CD14-positive monocyte (primary cell): ENCODE measurements around the gene CYTH1. TPM values are rescaled to one million over a fixed set of nuclear protein-coding genes. Genes with fewer than 3 reads are reported as not detected.
"Not testable (repeated sequence)": the region's sequence is repeated elsewhere in the genome, so short reads cannot be mapped to it uniquely, and the experiment has no call there.

Source experiments
- DNase-seq, 3 donors: peaks; one replicate each; pipeline ENCODE4 v3.0.0-alpha.2; 2011 to 2022
- H2AFZ ChIP-seq: 2 replicates; pipeline ENCODE4 v1.6.0; 2012; ENCODE audit warnings: mild to moderate bottlenecking, low read depth, low read length, inconsistent platforms; ENCODE audit not compliant: insufficient read depth, poor library complexity, severe bottlenecking
- H3K27ac ChIP-seq, 2 donors: 1 replicate in 1 of 2; 2 replicates in 1 of 2; pipeline ENCODE4 v1.5.1; 2012 to 2013; ENCODE audit warnings: low read length in 2 of 2, control low read depth in 1 of 2, inconsistent platforms in 1 of 2, low read depth in 1 of 2, mild to moderate bottlenecking in 1 of 2
- H3K27me3 ChIP-seq, 2 donors: one replicate each; pipeline versions ENCODE4 v1.6.0 to v1.6.1; 2011 to 2013; ENCODE audit warnings: low read length in 2 of 2; ENCODE audit not compliant: control insufficient read depth in 2 of 2, insufficient read depth in 2 of 2
- H3K36me3 ChIP-seq, 2 donors: replicated peaks in 1 of 2; 1 replicate in 1 of 2; 2 replicates in 1 of 2; pipeline versions ENCODE4 v1.5.1 to v1.6.1; 2012 to 2013; ENCODE audit warnings: low read length in 2 of 2, control low read depth in 1 of 2, inconsistent platforms in 1 of 2, mild to moderate bottlenecking in 1 of 2; ENCODE audit not compliant: insufficient read depth in 2 of 2, control insufficient read depth in 1 of 2
- H3K4me1 ChIP-seq, 2 donors: 1 replicate in 1 of 2; 2 replicates in 1 of 2; pipeline versions ENCODE4 v1.5.1 to v1.6.1; 2012 to 2013; ENCODE audit warnings: low read length in 2 of 2, control low read depth in 1 of 2, inconsistent platforms in 1 of 2, mild to moderate bottlenecking in 1 of 2, moderate library complexity in 1 of 2; ENCODE audit not compliant: insufficient read depth in 2 of 2, control insufficient read depth in 1 of 2
- H3K4me2 ChIP-seq: replicated peaks from 2 replicates; pipeline ENCODE3; 2012; ENCODE audit warnings: low read length, moderate library complexity, mild to moderate bottlenecking; ENCODE audit not compliant: poor library complexity, severe bottlenecking; ENCODE audit errors: extremely low read depth
- H3K4me3 ChIP-seq, 3 experiments: fragments of 200-600 bp in 1 of 3; sonication (generic) in 1 of 3; replicated peaks in 1 of 3; 1 replicate in 2 of 3; 2 replicates in 1 of 3; pipeline ENCODE4 v1.5.1; 2011 to 2013; ENCODE audit warnings: low read length in 3 of 3, mild to moderate bottlenecking in 3 of 3, control low read depth in 2 of 3, low read depth in 2 of 3, inconsistent platforms in 1 of 3, moderate library complexity in 1 of 3
- H3K79me2 ChIP-seq: 2 replicates; pipeline ENCODE4 v1.6.0; 2012; ENCODE audit warnings: mild to moderate bottlenecking, control low read depth, inconsistent platforms, low read length, moderate library complexity; ENCODE audit not compliant: insufficient read depth
- H3K9ac ChIP-seq: 2 replicates; pipeline ENCODE4 v1.6.0; 2017; ENCODE audit warnings: low read length, mild to moderate bottlenecking; ENCODE audit not compliant: insufficient read depth, poor library complexity, severe bottlenecking
- H3K9me3 ChIP-seq, 2 donors: replicated peaks in 1 of 2; 1 replicate in 1 of 2; 2 replicates in 1 of 2; pipeline versions ENCODE4 v1.5.1 to v1.6.1; 2012 to 2013; ENCODE audit warnings: low read length in 2 of 2, control low read depth in 1 of 2; ENCODE audit not compliant: control insufficient read depth in 1 of 2, insufficient read depth in 1 of 2
- H4K20me1 ChIP-seq: 2 replicates; pipeline ENCODE4 v1.6.0; 2012; ENCODE audit warnings: mild to moderate bottlenecking, low read length, control low read depth, moderate library complexity; ENCODE audit not compliant: insufficient read depth
- H3K27ac Mint-ChIP-seq, 7 donors: one replicate each; pipeline ENCODE4 v1.8.0; 2020; ENCODE audit warnings: mild to moderate bottlenecking in 7 of 7, mixed read lengths in 7 of 7, moderate library complexity in 6 of 7, inconsistent platforms in 2 of 7
- H3K27me3 Mint-ChIP-seq, 3 donors: one replicate each; pipeline ENCODE4 v1.8.0; 2021 to 2022; ENCODE audit warnings: low read depth in 3 of 3, mild to moderate bottlenecking in 3 of 3, mixed read lengths in 3 of 3, moderate library complexity in 3 of 3, inconsistent platforms in 1 of 3
- H3K36me3 Mint-ChIP-seq, 2 donors: one replicate each; pipeline ENCODE4 v1.8.0; 2020; ENCODE audit warnings: mixed read lengths in 2 of 2, inconsistent platforms in 1 of 2, mild to moderate bottlenecking in 1 of 2
- H3K4me1 Mint-ChIP-seq: one replicate; pipeline ENCODE4 v1.8.0; 2020; ENCODE audit warnings: mild to moderate bottlenecking, mixed read lengths
- H3K4me3 Mint-ChIP-seq, 2 donors: one replicate each; pipeline ENCODE4 v1.8.0; 2020; ENCODE audit warnings: mild to moderate bottlenecking in 2 of 2, mixed read lengths in 2 of 2, moderate library complexity in 1 of 2
- H3K9me3 Mint-ChIP-seq, 7 donors: one replicate each; pipeline ENCODE4 v1.8.0; 2020 to 2022; ENCODE audit warnings: mixed read lengths in 7 of 7, mild to moderate bottlenecking in 6 of 7, moderate library complexity in 6 of 7, inconsistent platforms in 2 of 7
- CTCF ChIP-seq: fragments of 200-600 bp; IDR thresholded peaks from one replicate; pipeline ENCODE4 v1.8.0; 2022; ENCODE audit warnings: antibody characterized with exemption, mild to moderate bottlenecking
- WGBS: methylation state at CpG from one replicate; pipeline ENCODE4 v1.1.5; 2013; ENCODE audit warnings: missing lambda C conversion rate; ENCODE audit not compliant: insufficient coverage; 5-methylcytosine and 5-hydroxymethylcytosine counted together
- intact Hi-C, 2 donors: fragments of 100-400 bp; cut with micrococcal nuclease; formaldehyde crosslinking; loops; one replicate each; pipeline versions ENCODE4 v1.15.0 to v1.15.1; 2023
- polyA plus RNA-seq, 3 donors: library from polyadenylated mRNA; depleted of rRNA in 1 of 3; unstranded in 2 of 3; stranded (reverse) in 1 of 3; fragments of 300-500 nt in 2 of 3; fragments of >200 nt in 1 of 3; fragmentation: Illumina TruSeq in 2 of 3; gene quantifications; 1 replicate in 2 of 3; 2 replicates in 1 of 3; pipeline ENCODE4 v1.2.3, GENCODE V29; 2012 to 2021

The CYTH1 gene
- polyA plus RNA-seq, 3 donors: 68.6 to 211 (median 80.9) TPM

- H3K4me1 Mint-ChIP-seq: peaks cover 63% of the 10 kb centered on the region
- intact Hi-C loops: loop anchor here in 1 of 2 donors (5.0 kb wide), 1 partner anchor 43 kb away; no protein-coding TSS in a partner anchor
- H3K79me2 ChIP-seq: peaks cover 77% of the 10 kb centered on the region
- peaks cover 46% of the 10 kb centered on the region for H4K20me1 ChIP-seq
- no peaks in the 10 kb centered on the region for H3K9me3 Mint-ChIP-seq
- no peak for DNase-seq
- peak overlapping the region; percentile 97 for H3K9ac ChIP-seq
- no CpG with 5 or more reads among the region's 3 CpGs for WGBS
- peak overlapping the region; percentile 94 to 100 (median 97) for H3K27ac Mint-ChIP-seq
- H2AFZ ChIP-seq: no peak overlapping the region
- peaks cover under 1 to 9% of the 10 kb centered on the region in 2 donors for H3K36me3 Mint-ChIP-seq
- no peak for TF ChIP-seq CTCF
- H3K27me3 Mint-ChIP-seq: peaks cover 0 to 2% (median 0%) of the 10 kb centered on the region in 3 donors
- H3K27ac ChIP-seq: peak overlapping the region; percentile 90 to 93
- no peaks in the 10 kb centered on the region for H3K36me3 ChIP-seq
- H3K4me3 Mint-ChIP-seq: peak overlapping the region; percentile 90 to 95
- peak overlapping the region; percentile 73 to 87 (median 84) for H3K4me3 ChIP-seq
- H3K9me3 ChIP-seq: no peaks in the 10 kb centered on the region
- no peaks in the 10 kb centered on the region for H3K27me3 ChIP-seq
- H3K4me1 ChIP-seq: peaks cover 67 to 73% of the 10 kb centered on the region in 2 donors
- peak overlapping the region; percentile 95 for H3K4me2 ChIP-seq
Observed at GRCh38 chr17:78779850-78780249, 2.2 kb downstream of the CYTH1 start.

DNA sequence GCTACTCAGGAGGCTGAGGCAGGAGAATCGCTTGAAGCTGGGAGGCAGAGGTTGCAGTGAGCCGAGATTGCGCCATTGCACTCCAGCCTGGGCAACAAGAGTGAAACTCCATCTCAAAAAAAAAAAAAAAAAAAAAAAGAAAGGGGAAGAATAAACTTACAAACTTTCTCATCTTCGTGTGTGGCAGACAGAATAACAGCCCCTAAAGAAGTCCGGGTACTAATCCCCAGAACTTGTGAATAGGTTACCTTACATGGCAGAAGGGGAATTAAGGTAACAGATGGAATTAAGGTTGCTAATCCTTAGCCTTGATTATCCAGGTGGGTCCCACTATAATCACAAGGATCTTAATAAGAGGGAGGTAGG is 2.8 kb downstream of the CYTH1 start:
- Histone ChIP-seq H4K20me1 (peaks cover 52% of the 10 kb centered on the region), H3K27ac (peak overlapping the region; percentile 90 to 93), H3K79me2 (peaks cover 83% of the 10 kb centered on the region), H3K4me2 (peak overlapping the region; percentile 95), H3K9ac (peak overlapping the region; percentile 97), H3K4me3 (peak overlapping the region; percentile 73 to 87 (median 84)), H3K4me1 (peaks cover 73 to 79% of the 10 kb centered on the region in 2 donors)
- H2AFZ ChIP-seq, H3K36me3 ChIP-seq, H3K9me3 ChIP-seq, H3K9me3 Mint-ChIP-seq, H3K27me3 Mint-ChIP-seq, intact Hi-C loops, H3K27me3 ChIP-seq: not testable (repeated sequence)
- Mint-ChIP-seq H3K4me3 (peak overlapping the region; percentile 90 to 95), H3K27ac (peak overlapping the region; percentile 94 to 100 (median 97)), H3K36me3 (peaks cover 6 to 12% of the 10 kb centered on the region in 2 donors), H3K4me1 (peaks cover 68% of the 10 kb centered on the region)
- DNase-seq: peak in 2 of 3 donors; percentile 50 to 60
- no CpG with 5 or more reads among the region's 5 CpGs for WGBS
